ENCODE measurements around the gene MAFF. TPM values are rescaled to one million over a fixed set of nuclear protein-coding genes. Genes with fewer than 3 reads are reported as not detected.

MAFF gene
- total and polyA plus RNA-seq, 2 donors (not counting 1 experiment from before 2014, with no cell fraction given), result 8.8 to 26.3 TPM

DNA sequence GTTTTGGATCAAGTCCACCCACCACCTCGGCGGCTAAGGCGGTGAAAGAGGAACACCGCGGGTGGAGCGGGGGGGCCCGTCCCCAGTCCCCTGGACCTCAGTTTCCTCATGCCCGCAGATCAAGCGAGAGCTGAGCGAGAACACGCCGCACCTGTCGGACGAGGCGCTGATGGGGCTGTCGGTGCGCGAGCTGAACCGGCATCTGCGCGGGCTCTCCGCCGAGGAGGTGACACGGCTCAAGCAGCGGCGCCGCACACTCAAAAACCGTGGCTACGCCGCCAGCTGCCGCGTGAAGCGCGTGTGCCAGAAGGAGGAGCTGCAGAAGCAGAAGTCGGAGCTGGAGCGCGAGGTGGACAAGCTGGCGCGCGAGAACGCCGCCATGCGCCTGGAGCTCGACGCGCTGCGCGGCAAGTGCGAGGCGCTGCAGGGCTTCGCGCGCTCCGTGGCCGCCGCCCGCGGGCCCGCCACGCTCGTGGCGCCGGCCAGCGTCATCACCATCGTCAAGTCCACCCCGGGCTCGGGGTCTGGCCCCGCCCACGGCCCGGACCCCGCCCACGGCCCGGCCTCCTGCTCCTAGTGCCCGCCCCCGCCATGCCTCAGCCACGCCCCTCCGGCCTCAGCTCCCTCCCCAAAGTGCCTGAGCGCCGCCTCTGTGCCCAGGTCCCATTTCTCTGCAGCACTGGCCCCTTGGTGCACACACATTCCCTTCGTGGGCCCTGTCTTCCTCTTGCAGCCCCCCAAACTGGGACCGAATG lies 12.7 kb downstream of the MAFF start:
- Histone ChIP-seq H3K4me1 (ENCODE audit: control insufficient read depth, extremely low read depth, insufficient read depth, low read length) (peaks cover 17% of the 10 kb centered on the region), H4K20me1 (ENCODE audit: control insufficient read depth, extremely low read depth, insufficient read depth, low read length) (no peaks in the 10 kb centered on the region), H3K36me3 (ENCODE audit: control insufficient read depth, insufficient read depth, low read length) (peaks cover 5% of the 10 kb centered on the region), H3K9me3 (ENCODE audit: control insufficient read depth, insufficient read depth, low read depth, low read length) (no peaks in the 10 kb centered on the region), H3K79me2 (ENCODE audit: control insufficient read depth, insufficient read depth, low read length) (peaks cover 27% of the 10 kb centered on the region), H3K4me2 (ENCODE audit: extremely low read depth, insufficient read depth, low read length) (peak overlapping the region; percentile 2), H3K27ac (ENCODE audit: insufficient read depth, low read length) (no peak overlapping the region), H3K27me3 (ENCODE audit: control insufficient read depth, insufficient read depth, low read length) (no peaks in the 10 kb centered on the region), H3K9ac (ENCODE audit: insufficient read depth, low read length) (no peak overlapping the region), H2AFZ (ENCODE audit: low read length) (no peak overlapping the region), H3K4me3 (replicated peaks in 1 of 4; ENCODE audit: control extremely low read depth in 1 of 4, insufficient read depth in 1 of 4, low read depth in 3 of 4, low read length in 4 of 4) (no peak overlapping the region)
- TF ChIP-seq EZH2 (IDR thresholded peaks at IDR 0.05; ENCODE audit: low read length, missing control alignments), result no peak
- TF ChIP-seq, protein P1, sequence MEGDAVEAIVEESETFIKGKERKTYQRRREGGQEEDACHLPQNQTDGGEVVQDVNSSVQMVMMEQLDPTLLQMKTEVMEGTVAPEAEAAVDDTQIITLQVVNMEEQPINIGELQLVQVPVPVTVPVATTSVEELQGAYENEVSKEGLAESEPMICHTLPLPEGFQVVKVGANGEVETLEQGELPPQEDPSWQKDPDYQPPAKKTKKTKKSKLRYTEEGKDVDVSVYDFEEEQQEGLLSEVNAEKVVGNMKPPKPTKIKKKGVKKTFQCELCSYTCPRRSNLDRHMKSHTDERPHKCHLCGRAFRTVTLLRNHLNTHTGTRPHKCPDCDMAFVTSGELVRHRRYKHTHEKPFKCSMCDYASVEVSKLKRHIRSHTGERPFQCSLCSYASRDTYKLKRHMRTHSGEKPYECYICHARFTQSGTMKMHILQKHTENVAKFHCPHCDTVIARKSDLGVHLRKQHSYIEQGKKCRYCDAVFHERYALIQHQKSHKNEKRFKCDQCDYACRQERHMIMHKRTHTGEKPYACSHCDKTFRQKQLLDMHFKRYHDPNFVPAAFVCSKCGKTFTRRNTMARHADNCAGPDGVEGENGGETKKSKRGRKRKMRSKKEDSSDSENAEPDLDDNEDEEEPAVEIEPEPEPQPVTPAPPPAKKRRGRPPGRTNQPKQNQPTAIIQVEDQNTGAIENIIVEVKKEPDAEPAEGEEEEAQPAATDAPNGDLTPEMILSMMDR (conservative IDR thresholded peaks at IDR 0.05 in 1 of 2, IDR thresholded peaks at IDR 0.05 in 1 of 2; ENCODE audit: low read depth in 1 of 2, low read length in 2 of 2), result peak in 1 of 2 donors; percentile 11
- DNase-seq (ENCODE audit: low read depth in 2 of 2), result peak; percentile 58 to 65

DNA sequence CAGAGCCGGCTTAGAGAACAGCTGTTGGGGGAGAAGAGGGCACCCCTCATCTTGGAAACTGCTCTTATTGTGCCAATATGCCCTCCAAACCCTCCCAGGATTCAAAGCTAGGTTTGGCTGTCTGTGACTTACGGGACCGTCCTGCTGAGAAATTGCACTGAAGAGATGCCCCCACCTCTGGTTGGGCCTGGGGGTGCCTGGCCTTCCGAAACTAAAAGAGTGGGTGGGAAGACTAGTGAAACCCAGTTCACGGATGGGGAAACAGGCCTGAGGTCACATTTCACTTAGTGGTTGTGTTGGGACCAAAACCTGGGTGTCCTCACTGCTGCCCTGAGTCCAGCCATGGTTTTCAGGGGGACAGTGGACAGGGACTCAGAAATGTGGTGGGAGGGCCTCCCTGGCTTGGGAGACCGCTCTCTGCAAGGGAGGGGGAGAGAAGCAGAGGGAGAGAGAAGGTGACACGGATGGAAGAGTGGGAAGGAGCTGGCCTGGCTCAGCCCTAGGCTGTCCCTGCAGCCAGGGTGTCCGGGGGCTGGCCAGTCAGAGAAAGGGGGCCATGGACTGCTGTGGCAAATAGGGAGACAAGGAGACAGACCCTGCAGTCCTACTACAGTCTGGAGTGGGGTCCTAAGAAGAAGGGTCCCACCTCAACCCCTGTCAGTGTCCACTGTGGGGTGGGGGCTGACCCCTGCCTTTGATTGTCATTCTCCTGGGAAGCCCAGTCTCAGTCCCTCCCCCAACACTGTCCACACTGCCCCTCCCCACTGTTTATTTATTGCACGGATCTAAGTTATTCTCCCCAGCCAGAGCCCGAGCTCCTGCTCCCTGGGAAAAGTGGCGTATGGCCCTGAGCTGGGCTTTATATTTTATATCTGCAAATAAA lies 13.6 kb downstream of the MAFF start:
- peaks cover 19% of the 10 kb centered on the region for H3K79me2 ChIP-seq (ENCODE audit: control insufficient read depth, insufficient read depth, low read length)
- H3K36me3 ChIP-seq (ENCODE audit: control insufficient read depth, insufficient read depth, low read length), result peaks cover 9% of the 10 kb centered on the region
- TF ChIP-seq, protein P1 (conservative IDR thresholded peaks at IDR 0.05 in 1 of 2, IDR thresholded peaks at IDR 0.05 in 1 of 2; ENCODE audit: low read depth in 1 of 2, low read length in 2 of 2), result no peak
- no peak for TF ChIP-seq EZH2 (IDR thresholded peaks at IDR 0.05; ENCODE audit: low read length, missing control alignments)
- H3K9ac ChIP-seq (ENCODE audit: insufficient read depth, low read length), result no peak overlapping the region
- peaks cover 17% of the 10 kb centered on the region for H3K4me1 ChIP-seq (ENCODE audit: control insufficient read depth, extremely low read depth, insufficient read depth, low read length)
- no peak overlapping the region for H3K4me3 ChIP-seq (replicated peaks in 1 of 4; ENCODE audit: control extremely low read depth in 1 of 4, insufficient read depth in 1 of 4, low read depth in 3 of 4, low read length in 4 of 4)
- no peak overlapping the region for H2AFZ ChIP-seq (ENCODE audit: low read length)
- H3K4me2 ChIP-seq (ENCODE audit: extremely low read depth, insufficient read depth, low read length), result no peak overlapping the region
- H3K27ac ChIP-seq (ENCODE audit: insufficient read depth, low read length), result no peak overlapping the region
- no peaks in the 10 kb centered on the region for H3K27me3 ChIP-seq (ENCODE audit: control insufficient read depth, insufficient read depth, low read length)
- no peaks in the 10 kb centered on the region for H3K9me3 ChIP-seq (ENCODE audit: control insufficient read depth, insufficient read depth, low read depth, low read length)
- DNase-seq (ENCODE audit: low read depth in 2 of 2), result no peak
- no peaks in the 10 kb centered on the region for H4K20me1 ChIP-seq (ENCODE audit: control insufficient read depth, extremely low read depth, insufficient read depth, low read length)

All from fibroblast of lung (primary cell).